Heart left ventricle (tissue), 16 donors: ENCODE measurements around the gene LMO4. TPM values are rescaled to one million over a fixed set of nuclear protein-coding genes. Genes with fewer than 3 reads are reported as not detected.

Experiments
- ATAC-seq, 4 donors: fragments of 200-7000 bp; cut with Tn5 transposase; one replicate each; pipeline ENCODE4 v1.9.1; 2020 to 2022; ENCODE audit warnings: moderate library complexity in 4 of 4, mild to moderate bottlenecking in 3 of 4, moderate number of reproducible peaks in 1 of 4
- DNase-seq, 5 donors: peaks; one replicate each; pipeline ENCODE4 v3.0.0-alpha.2; 2020
- H3K27ac ChIP-seq, 12 donors: fragments of 200-600 bp; sonication (generic) in 4 of 12; one replicate each; pipeline versions ENCODE4 v1.5.0 to v1.8.0; 2016 to 2022; ENCODE audit warnings: mild to moderate bottlenecking in 2 of 12
- H3K27me3 ChIP-seq, 9 donors: fragments of 200-600 bp; sonication (generic) in 2 of 9; one replicate each; pipeline versions ENCODE4 v1.5.1 to v1.8.0; 2016 to 2022; ENCODE audit warnings: mild to moderate bottlenecking in 3 of 9
- H3K36me3 ChIP-seq, 9 donors: fragments of 200-600 bp; sonication (generic) in 2 of 9; one replicate each; pipeline versions ENCODE4 v1.5.0 to v1.8.0; 2018 to 2022; ENCODE audit warnings: mild to moderate bottlenecking in 2 of 9
- H3K4me1 ChIP-seq, 12 donors: fragments of 200-600 bp; sonication (generic) in 4 of 12; one replicate each; pipeline versions ENCODE4 v1.5.0 to v1.8.0; 2016 to 2022; ENCODE audit warnings: mild to moderate bottlenecking in 3 of 12
- H3K4me3 ChIP-seq, 12 donors: fragments of 200-600 bp; sonication (generic) in 4 of 12; one replicate each; pipeline versions ENCODE4 v1.5.0 to v1.8.0; 2017 to 2022; ENCODE audit warnings: mild to moderate bottlenecking in 9 of 12, moderate library complexity in 4 of 12
- H3K9me3 ChIP-seq, 12 donors: fragments of 200-600 bp; sonication (generic) in 4 of 12; one replicate each; pipeline versions ENCODE4 v1.5.0 to v1.8.0; 2016 to 2022; ENCODE audit warnings: mild to moderate bottlenecking in 1 of 12
- CTCF ChIP-seq, 12 donors: fragments of 200-600 bp; sonication (generic) in 4 of 12; IDR thresholded peaks; one replicate each; pipeline versions ENCODE4 v1.5.0 to v1.8.0; 2018 to 2022; ENCODE audit warnings: antibody characterized with exemption in 12 of 12, mild to moderate bottlenecking in 5 of 12
- POLR2A ChIP-seq, 2 donors: fragments of 450-650 bp; IDR thresholded peaks; one replicate each; pipeline ENCODE4 v1.6.1; 2017; ENCODE audit warnings: antibody characterized with exemption in 2 of 2, mild to moderate bottlenecking in 2 of 2, moderate library complexity in 2 of 2
- WGBS, 4 donors: extraction: QIAGEN DNeasy Blood & Tissue Kit in 2 of 4; methylation state at CpG; one replicate each; pipeline versions ENCODE4 v1.1.5 to v1.1.7; 2013 to 2018; 5-methylcytosine and 5-hydroxymethylcytosine counted together
- intact Hi-C, 10 donors: fragments of 100-400 bp; cut with DNase I; formaldehyde crosslinking; loops; one replicate each; pipeline versions ENCODE4 v1.11.1 to v1.14.2; 2022
- polyA plus RNA-seq, 2 donors: library from polyadenylated mRNA; stranded (reverse); fragments of 200-250 nt; gene quantifications; one replicate each; pipeline ENCODE4 v1.2.3, GENCODE V29; 2013
- total RNA-seq, 9 donors: library from RNA; depleted of rRNA in 2 of 9; stranded (reverse); fragments of >200 nt in 2 of 9; fragmentation: NEBNext Ultra II Directional in 3 of 9; extraction: Animal tissue kit (Norgen Biotek cat#: 25700) in 3 of 9; gene quantifications; one replicate each; pipeline versions ENCODE4 v1.1.0 to v1.2.4, GENCODE V29; 2016 to 2023
- donor health status: ischemic (EF 13 %, LVEDD 7.1; RV severe dilation, severe dysfunction).
- donor health status: healthy with polysubstance abuse.
- donor health status: DM: no; HTN: yes; CAD: no.
- donor health status: DM: no; HTN: no; CAD: no.
- donor health status: ischemic (EF 25% LVEDD 6.9; RV normal size, moderate dysfunction).
- donor health status: ischemic (EF 25% LVEDD 5.7; RV mildly dilated, moderate dysfunction).
- donor health status: healthy.
- donor health status: DM: yes; HTN: yes; CAD: no.
- donor health status: ischemic (EF 35%, LVEDD 5.7; RV mildly dilated, moderate dysfunction).
- donor health status: nonischemic (EF 11% LVEDD 7.7; RV severe dilation, severe dysfunction).
- donor health status: DM: yes; HTN: yes; CAD: no.
- donor health status: PGD.
- donor health status: ischemic (EF 29% LVEDD 5.4; RV normal size, mild dysfunction).
- donor health status: nonischemic (EF 23%, LVEDD 6.1; RV moderate dilation, normal function).

LMO4 gene
- total and polyA plus RNA-seq, 11 donors, result 23.3 to 60.7 (median 29.6) TPM

GRCh38 chr1:87284456-87285240 is 44.0 kb upstream of the LMO4 start:
- H3K4me3 ChIP-seq, result no peak overlapping the region
- no peak for ATAC-seq
- intact Hi-C loops, result loop anchor here in 5 of 10 donors (5.0 to 10.0 kb wide), 3 partner anchors 130 to 150 kb away; no protein-coding TSS in a partner anchor
- no peak for DNase-seq
- H3K36me3 ChIP-seq, result no peaks in the 10 kb centered on the region
- 63 to 67% (median 66%) methylated on average over 13 of the region's 13 CpGs for whole genome bisulfite sequencing, 4 donors
- peaks cover 0 to 11% (median 0%) of the 10 kb centered on the region in 12 donors for H3K4me1 ChIP-seq
- no peaks in the 10 kb centered on the region for H3K27me3 ChIP-seq
- TF ChIP-seq CTCF (IDR thresholded peaks at IDR 0.05), result no peak
- TF ChIP-seq POLR2A (IDR thresholded peaks at IDR 0.05), result no peak
- H3K9me3 ChIP-seq, result no peaks in the 10 kb centered on the region
- H3K27ac ChIP-seq, result no peak overlapping the region

DNA sequence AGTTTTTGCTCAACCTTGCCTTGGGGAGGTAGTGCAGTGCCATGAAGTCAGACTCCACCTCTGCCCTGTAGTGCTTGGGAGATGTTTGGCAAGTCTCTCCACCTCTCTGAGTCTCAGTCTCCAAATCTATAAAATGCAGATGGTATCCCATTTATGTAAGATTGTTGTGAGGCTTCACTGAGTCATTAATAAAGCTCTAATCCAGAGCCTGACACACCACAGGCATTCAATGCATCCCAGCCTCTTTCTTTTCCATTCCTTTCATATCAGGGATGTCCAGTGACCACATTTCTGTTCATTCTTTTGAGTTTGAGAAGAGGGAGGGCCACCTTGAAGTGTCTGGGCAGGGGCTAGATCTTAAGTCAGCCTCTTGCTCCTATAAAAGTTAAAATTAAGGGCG is 37.6 kb upstream of the LMO4 start:
- TF ChIP-seq CTCF (IDR thresholded peaks at IDR 0.05), result no peak
- no peak for TF ChIP-seq POLR2A (IDR thresholded peaks at IDR 0.05)
- no peak overlapping the region for H3K4me3 ChIP-seq
- no peaks in the 10 kb centered on the region for H3K9me3 ChIP-seq
- ATAC-seq (no peak), DNase-seq (no peak)
- no peak overlapping the region for H3K27ac ChIP-seq
- H3K4me1 ChIP-seq, result no peaks in the 10 kb centered on the region
- intact Hi-C loops, result loop anchor here (5.0 to 10.0 kb wide), 9 partner anchors 139 to 1014 kb away; no protein-coding TSS in a partner anchor
- H3K27me3 ChIP-seq, result peaks cover 0 to 7% (median 0%) of the 10 kb centered on the region in 9 donors
- H3K36me3 ChIP-seq, result no peaks in the 10 kb centered on the region
- WGBS, 4 donors, result 43 to 63% (median 50%) methylated on average over 1 of the region's 1 CpG

DNA sequence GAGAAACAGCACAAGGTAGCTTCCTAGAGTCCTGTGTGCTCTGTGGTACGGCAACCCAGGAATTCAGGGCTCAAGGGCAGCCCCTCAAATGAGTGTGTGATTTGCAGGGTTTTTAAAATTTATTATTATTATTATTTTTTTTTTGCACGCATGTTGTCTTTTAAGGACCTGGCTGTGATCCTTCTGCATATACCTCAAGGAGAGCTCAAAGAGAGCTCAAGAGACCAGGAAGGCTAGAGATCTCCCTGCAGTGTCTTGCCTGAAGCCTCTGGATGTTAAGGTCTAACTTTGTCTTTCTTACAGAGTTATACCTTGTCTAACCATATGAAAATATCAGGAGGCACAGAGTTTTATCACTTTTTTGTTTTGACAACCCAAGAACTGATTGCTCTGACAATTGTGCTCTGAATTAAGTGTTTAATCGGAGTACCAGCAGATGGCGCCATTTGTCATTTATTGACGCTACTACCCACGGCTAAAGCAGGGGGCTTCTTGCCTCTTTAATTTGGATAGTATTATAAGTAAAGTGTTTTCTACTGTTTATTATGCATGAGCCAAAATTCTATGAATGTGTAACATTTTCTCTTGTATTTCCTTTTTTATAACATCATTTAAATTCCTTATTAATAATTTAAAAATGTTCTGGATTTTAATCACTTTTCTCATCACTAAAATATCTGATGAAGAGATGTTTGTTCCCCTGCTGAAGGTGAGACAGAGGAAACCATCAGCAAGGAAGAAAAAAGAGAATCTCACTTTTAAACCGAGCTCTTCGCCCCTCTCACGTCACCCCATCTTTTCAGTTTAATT is 35.8 kb upstream of the LMO4 start:
- 42 to 45% (median 42%) methylated on average over 9 of the region's 9 CpGs for WGBS, 4 donors
- TF ChIP-seq CTCF (IDR thresholded peaks at IDR 0.05), result peak; percentile 65 to 91 (median 78)
- no peak for TF ChIP-seq POLR2A (IDR thresholded peaks at IDR 0.05)
- no peaks in the 10 kb centered on the region for H3K4me1 ChIP-seq

DNA sequence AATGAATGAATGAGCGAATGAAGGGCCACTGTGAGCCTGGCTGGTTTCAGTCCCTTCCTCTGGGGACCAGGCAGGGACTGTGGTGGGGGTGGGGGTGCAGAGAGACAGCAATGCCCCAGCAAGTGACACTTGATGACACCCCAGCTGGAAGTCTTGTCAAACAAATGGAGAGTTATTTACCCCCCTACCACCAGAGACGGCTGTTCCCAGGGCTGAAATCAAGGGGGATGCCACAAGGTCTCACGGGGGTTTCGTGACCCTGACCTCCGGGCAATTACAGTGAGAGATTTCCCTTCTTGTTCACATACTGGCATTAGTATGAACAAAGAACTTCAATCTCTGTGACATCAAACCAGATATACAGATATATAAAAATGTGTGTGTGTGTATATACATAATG is 34.0 kb upstream of the LMO4 start:
- no peaks in the 10 kb centered on the region for H3K36me3 ChIP-seq
- no peak overlapping the region for H3K27ac ChIP-seq
- intact Hi-C loops, result loop anchor here (5.0 to 10.0 kb wide), 9 partner anchors 142 to 1010 kb away; no protein-coding TSS in a partner anchor
- peaks cover 0 to 7% (median 0%) of the 10 kb centered on the region in 9 donors for H3K27me3 ChIP-seq
- WGBS, 4 donors, result 79 to 84% (median 83%) methylated on average over 5 of the region's 5 CpGs
- H3K9me3 ChIP-seq, result no peaks in the 10 kb centered on the region
- TF ChIP-seq CTCF (IDR thresholded peaks at IDR 0.05) (no peak), POLR2A (IDR thresholded peaks at IDR 0.05) (no peak)
- DNase-seq (no peak), ATAC-seq (no peak)
- H3K4me3 ChIP-seq, result no peak overlapping the region
- H3K4me1 ChIP-seq, result no peaks in the 10 kb centered on the region

More for the DNA sequence above, 35.8 kb upstream of the LMO4 start:
- Histone ChIP-seq H3K27ac (no peak overlapping the region), H3K4me3 (no peak overlapping the region), H3K36me3 (no peaks in the 10 kb centered on the region), H3K9me3 (no peaks in the 10 kb centered on the region), H3K27me3 (peaks cover 0 to 7% (median 0%) of the 10 kb centered on the region in 9 donors)
- ATAC-seq (peak in 3 of 4 donors; percentile 59 to 67 (median 63)), DNase-seq (peak in 4 of 5 donors; percentile 32 to 62 (median 46))
- intact Hi-C loops, result loop anchor here (1.0 to 10.0 kb wide), 12 partner anchors 141 to 1012 kb away; no protein-coding TSS in a partner anchor
